Measurements from ENCODE around the gene FNDC3B.
A peak's percentile ranks its signal among the peaks of the same experiment; 100 is the strongest.
"Not testable (repeated sequence)": the region's sequence is repeated elsewhere in the genome, so short reads cannot be mapped to it uniquely, and the experiment has no call there.

FNDC3B gene

DNA sequence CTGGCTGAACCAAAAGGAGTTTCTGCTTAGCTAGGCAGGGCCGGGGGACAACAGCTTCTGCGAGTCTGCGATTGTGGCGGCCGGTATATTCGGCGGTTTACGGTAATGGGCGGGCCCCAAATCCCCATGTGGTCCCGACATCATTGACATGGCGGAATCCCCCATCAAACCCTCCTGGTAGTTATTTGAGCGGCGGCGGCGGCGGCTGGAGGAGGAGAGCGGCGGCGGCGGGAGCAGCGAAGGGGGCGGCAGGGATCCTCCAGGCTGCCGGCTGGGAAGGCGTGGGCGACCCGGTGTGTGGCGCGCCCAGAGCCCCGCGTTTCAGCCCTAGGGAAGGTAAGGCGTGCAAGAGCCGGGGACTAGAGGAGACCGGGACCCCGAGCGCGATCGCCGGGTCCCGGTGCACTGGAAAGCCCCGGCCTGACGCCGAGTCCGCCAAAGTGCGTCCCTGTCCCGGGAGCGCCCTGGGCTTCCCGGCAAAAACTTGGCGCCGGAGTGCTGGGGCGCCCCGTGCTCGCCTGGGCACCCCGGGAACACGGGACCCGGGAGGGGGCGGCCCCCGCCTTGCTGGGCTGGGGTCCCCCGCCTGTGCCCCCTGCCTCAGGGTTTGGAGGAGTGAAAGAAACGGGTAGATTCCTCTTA lies at the start of gene FNDC3B:
TSS of gene FNDC3B (plus strand) at position 143 of the 642 bp plus-strand sequence. CDS start 72,902 bp downstream, outside the sequence.
- H3K4me3 ChIP-seq (ENCODE audit: low read length), result peak within 1 kb of the TSS; percentile 86
- peak within 1 kb of the TSS; percentile 54 for H3K4me2 ChIP-seq (ENCODE audit: low read depth, low read length)
- no peaks in the 10 kb centered on the region for H3K27me3 ChIP-seq (replicated peaks; ENCODE audit: insufficient read depth, low read length)
- peaks cover 46% of the 10 kb centered on the region for H3K4me1 ChIP-seq (ENCODE audit: low read length)
- H3K9ac ChIP-seq (ENCODE audit: low read length), result peak within 1 kb of the TSS; percentile 98
- peak; percentile 99 for DNase-seq
- no peaks in the 10 kb centered on the region for H3K9me3 ChIP-seq (replicated peaks; ENCODE audit: insufficient read depth, low read length)
- TF ChIP-seq, protein P1, sequence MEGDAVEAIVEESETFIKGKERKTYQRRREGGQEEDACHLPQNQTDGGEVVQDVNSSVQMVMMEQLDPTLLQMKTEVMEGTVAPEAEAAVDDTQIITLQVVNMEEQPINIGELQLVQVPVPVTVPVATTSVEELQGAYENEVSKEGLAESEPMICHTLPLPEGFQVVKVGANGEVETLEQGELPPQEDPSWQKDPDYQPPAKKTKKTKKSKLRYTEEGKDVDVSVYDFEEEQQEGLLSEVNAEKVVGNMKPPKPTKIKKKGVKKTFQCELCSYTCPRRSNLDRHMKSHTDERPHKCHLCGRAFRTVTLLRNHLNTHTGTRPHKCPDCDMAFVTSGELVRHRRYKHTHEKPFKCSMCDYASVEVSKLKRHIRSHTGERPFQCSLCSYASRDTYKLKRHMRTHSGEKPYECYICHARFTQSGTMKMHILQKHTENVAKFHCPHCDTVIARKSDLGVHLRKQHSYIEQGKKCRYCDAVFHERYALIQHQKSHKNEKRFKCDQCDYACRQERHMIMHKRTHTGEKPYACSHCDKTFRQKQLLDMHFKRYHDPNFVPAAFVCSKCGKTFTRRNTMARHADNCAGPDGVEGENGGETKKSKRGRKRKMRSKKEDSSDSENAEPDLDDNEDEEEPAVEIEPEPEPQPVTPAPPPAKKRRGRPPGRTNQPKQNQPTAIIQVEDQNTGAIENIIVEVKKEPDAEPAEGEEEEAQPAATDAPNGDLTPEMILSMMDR (IDR thresholded peaks at IDR 0.05; ENCODE audit: low read length), result no peak
- TF ChIP-seq EZH2 (optimal IDR thresholded peaks at IDR 0.05; ENCODE audit: low read depth, low read length), result no peak
- no peak for TF ChIP-seq EZH2phosphoT487 (IDR thresholded peaks at IDR 0.05; ENCODE audit: low read length)
- no peaks in the 10 kb centered on the region for H3K9me2 ChIP-seq (replicated peaks; ENCODE audit: insufficient read depth, low read length)
- H3K79me2 ChIP-seq (ENCODE audit: low read length), result peaks cover 60% of the 10 kb centered on the region
- peaks cover 7% of the 10 kb centered on the region; the same call in 1 of the 2 replicates for H3K36me3 ChIP-seq (replicated peaks; ENCODE audit: insufficient read depth, low read length)
- peak within 1 kb of the TSS; percentile 41 for H2AFZ ChIP-seq (ENCODE audit: low read length)
- H3F3A ChIP-seq (ENCODE audit: insufficient read depth, low read length), result peaks cover 10% of the 10 kb centered on the region; the same call in 1 of the 2 replicates
- peak within 1 kb of the TSS; percentile 74 for H3K27ac ChIP-seq (ENCODE audit: low read length)
- peaks cover 7% of the 10 kb centered on the region for H4K20me1 ChIP-seq (ENCODE audit: insufficient read depth, low read length)

DNA sequence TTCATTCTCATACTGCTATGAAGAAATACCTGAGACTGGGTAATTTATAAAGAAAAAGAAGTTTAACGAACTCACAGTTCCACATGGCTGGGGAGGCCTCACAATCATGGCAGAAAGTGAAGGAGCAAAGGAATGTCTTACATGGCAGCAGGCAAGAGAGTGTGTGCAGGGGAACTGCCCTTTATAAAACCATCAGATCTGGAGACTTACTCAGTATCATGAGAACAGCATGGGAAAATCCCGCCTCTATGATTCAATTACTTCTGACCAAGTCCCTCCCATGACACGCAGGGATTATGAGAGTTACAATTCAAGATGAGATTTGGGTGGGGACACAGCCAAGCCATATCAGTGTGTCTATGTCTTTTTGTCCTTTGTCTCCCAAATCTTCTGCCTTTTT lies 49.1 kb upstream of the FNDC3B start:
- not testable (repeated sequence) for H3K27ac ChIP-seq (ENCODE audit: low read length); H4K20me1 ChIP-seq (ENCODE audit: insufficient read depth, low read length); H3K36me3 ChIP-seq (replicated peaks; ENCODE audit: insufficient read depth, low read length); H3K79me2 ChIP-seq (ENCODE audit: low read length); DNase-seq; H3K4me3 ChIP-seq (ENCODE audit: low read length); H3K9ac ChIP-seq (ENCODE audit: low read length); H2AFZ ChIP-seq (ENCODE audit: low read length); H3K4me2 ChIP-seq (ENCODE audit: low read depth, low read length); H3K9me2 ChIP-seq (replicated peaks; ENCODE audit: insufficient read depth, low read length); H3K27me3 ChIP-seq (replicated peaks; ENCODE audit: insufficient read depth, low read length); H3F3A ChIP-seq (ENCODE audit: insufficient read depth, low read length); H3K9me3 ChIP-seq (replicated peaks; ENCODE audit: insufficient read depth, low read length); H3K4me1 ChIP-seq (ENCODE audit: low read length)

- DNase-seq, result no peak
- no peaks in the 10 kb centered on the region for H3K4me1 ChIP-seq (ENCODE audit: low read length)
- no peaks in the 10 kb centered on the region for H4K20me1 ChIP-seq (ENCODE audit: insufficient read depth, low read length)
- no peaks in the 10 kb centered on the region for H3F3A ChIP-seq (ENCODE audit: insufficient read depth, low read length)
- no peak overlapping the region for H3K4me2 ChIP-seq (ENCODE audit: low read depth, low read length)
- H3K27me3 ChIP-seq (replicated peaks; ENCODE audit: insufficient read depth, low read length), result no peaks in the 10 kb centered on the region
- no peak overlapping the region for H3K9ac ChIP-seq (ENCODE audit: low read length)
- H3K9me2 ChIP-seq (replicated peaks; ENCODE audit: insufficient read depth, low read length), result no peaks in the 10 kb centered on the region
- H3K9me3 ChIP-seq (replicated peaks; ENCODE audit: insufficient read depth, low read length), result no peaks in the 10 kb centered on the region
- H3K27ac ChIP-seq (ENCODE audit: low read length), result no peak overlapping the region
- TF ChIP-seq EZH2phosphoT487 (IDR thresholded peaks at IDR 0.05; ENCODE audit: low read length) (no peak), EZH2 (optimal IDR thresholded peaks at IDR 0.05; ENCODE audit: low read depth, low read length) (no peak)
- TF ChIP-seq, protein P1 (IDR thresholded peaks at IDR 0.05; ENCODE audit: low read length), result no peak
- no peaks in the 10 kb centered on the region for H3K79me2 ChIP-seq (ENCODE audit: low read length)
- no peak overlapping the region for H3K4me3 ChIP-seq (ENCODE audit: low read length)
- no peaks in the 10 kb centered on the region for H3K36me3 ChIP-seq (replicated peaks; ENCODE audit: insufficient read depth, low read length)
- no peak overlapping the region for H2AFZ ChIP-seq (ENCODE audit: low read length)
Measured at GRCh38 chr3:171991166-171991565, 48.2 kb upstream of the FNDC3B start.
